HG02938 (cell line): ENCODE measurements around the gene NPIPB13.
"Not testable (repeated sequence)": the region's sequence is repeated elsewhere in the genome, so short reads cannot be mapped to it uniquely, and the experiment has no call there.

Experiments
- ATAC-seq: cut with Tn5 transposase; IDR thresholded peaks from one replicate; pipeline ENCODE4 v1.9.1; 2021; ENCODE audit warnings: mild to moderate bottlenecking, moderate library complexity; ENCODE audit not compliant: unreplicated experiment

Gene NPIPB13

DNA sequence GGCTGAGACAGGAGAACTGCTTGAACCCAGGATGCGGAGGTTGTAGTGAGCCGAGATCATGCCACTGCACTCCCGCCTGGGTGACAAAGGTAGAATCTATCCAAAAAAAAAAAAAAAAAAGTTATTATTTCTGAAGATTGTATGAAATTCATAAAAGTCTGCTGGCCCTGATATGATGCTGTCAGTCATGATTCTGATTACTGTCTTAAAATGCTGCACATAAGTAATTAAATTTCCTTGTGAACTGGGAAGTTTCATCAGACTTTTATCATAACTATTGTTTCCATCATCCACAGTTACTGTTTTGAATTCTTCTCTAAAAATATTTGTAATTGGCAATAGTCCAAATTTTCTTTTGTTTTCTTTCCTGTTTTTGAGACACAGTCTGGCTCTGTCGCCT lies at the start of gene NPIPB13:
Gene NPIPB13, minus strand, starts transcription at position 101 of the 400 bp plus-strand sequence. CDS start 2,906 bp downstream, outside the sequence.
- not testable (repeated sequence) for ATAC-seq

DNA sequence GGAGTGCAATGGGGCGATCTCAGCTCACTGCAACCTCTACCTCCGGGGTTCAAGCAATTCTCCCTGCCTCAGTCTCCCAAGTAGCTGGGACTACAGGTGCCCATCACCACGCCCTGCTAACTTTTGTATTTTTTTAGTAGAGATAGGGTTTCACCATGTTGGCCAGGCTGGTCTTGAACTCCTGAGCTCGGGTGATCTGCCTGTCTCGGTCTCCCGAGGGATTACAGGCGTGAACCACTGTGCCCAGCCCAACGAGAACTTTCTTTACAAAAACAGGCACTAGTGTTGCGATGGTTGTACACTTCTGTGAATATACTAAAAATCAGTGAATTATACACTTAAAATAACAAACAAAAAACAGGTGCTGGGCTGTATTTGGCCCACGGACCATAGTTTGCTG lies 34.1 kb upstream of the NPIPB13 start:
- ATAC-seq = not testable (repeated sequence)

DNA sequence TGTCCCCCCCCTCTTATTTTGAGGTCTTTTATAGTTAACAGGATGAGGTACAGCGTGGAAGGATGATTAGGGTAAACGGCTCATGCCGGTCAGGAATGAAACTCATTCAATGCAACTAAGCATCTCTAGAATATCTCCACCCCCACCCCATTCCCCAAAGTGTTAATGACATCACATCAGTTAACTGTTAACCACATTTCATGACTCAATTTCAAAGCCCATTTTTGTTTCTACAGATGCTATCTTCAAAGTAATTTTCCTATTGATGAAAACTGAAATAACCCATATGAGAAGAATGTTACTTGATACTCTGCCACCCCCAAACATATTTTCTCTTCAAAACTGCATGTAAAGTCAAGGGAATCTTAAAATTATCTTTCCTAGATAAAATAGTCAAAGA lies 30.2 kb upstream of the NPIPB13 start:
- not testable (repeated sequence) for ATAC-seq

DNA sequence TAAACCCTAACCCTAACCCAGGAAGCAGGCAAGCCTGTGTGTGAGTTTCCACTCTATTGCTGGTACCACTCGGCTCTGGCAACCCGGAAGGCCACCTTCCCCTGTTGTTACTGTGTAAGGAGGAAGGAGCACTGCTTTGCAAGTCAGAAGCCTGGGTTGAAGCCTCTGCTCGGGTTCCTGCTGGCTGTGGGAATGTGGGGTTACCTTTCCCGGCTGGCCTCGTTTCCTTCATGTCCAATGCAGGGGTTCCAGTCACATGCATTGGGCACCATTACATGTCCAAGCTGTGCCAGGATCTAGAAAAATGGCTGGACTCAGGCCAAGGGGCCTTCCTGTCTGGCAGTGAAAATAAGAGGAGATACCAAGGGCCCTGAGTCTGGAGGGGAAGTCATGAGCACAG lies 31.2 kb downstream of the NPIPB13 start:
- not testable (repeated sequence) for ATAC-seq

DNA sequence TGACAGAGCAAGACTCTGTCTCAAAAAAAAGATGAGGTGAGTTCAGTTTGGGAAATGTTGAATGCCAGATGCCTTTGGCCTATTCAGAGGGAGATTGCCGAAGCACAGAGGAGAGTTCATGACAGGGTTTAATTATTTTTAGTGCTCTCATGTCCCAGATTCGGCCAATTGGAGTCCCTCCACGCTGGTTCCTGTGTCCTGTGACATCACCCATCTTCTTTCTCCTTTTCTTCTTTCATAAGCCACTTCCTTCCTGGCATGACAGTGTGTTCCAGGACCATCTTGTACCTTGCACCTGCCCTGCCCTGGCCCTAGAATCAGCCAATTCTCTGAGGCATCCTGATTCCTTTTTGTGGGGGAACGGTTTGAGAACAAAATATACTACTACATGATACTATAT lies 36.9 kb downstream of the NPIPB13 start:
- not testable (repeated sequence) for ATAC-seq

DNA sequence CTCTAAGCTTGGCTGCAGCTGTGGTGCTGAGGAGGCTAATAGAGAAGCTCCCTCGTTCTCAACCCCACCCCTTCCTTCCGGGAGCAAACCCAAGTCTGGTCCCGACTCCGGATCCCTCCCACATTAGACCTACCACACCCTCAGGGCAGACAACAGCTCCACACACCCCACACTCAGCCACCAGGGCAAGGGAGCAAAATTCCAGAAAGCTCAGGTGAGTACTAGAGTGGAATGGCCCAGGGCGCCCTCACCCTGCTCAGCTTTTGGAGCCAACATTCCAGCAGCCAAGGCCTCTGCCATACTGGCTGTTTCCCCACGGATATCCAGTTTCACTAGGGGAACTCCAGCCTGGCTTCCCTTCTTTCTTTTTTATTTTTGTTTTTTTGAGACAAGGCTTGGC lies 39.2 kb downstream of the NPIPB13 start:
- ATAC-seq = not testable (repeated sequence)

DNA sequence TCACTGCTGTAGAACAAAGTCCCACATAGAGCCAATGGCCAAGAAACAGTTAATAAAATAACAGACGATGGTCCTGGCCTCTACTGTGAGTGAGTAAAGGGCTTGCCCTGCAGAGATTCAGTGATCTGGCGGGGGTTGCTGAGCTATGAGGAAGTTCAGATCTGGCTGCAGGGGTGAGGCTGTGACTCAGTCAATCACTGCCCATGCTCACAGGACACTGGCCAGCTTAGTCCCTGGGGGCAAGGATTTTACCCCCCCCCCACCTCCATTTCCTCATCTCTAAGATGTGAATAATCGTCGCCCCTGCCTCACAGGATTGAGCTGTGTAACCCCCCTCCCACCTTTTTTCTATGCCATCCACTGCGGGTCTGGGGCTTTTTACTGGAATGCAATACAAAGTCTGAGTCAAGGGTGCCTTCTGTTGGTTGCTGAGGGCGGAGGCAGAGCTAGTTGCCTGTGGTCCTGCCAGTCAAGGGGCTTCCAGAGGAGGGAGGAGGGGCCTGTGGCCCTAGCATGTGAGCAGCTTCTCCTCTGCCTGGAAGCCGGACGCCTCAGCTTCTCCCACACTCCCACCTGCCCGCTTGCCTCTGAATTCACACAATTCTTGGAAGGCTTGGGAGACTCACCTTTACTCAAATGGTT lies 41.1 kb downstream of the NPIPB13 start:
- ATAC-seq = not testable (repeated sequence)

DNA sequence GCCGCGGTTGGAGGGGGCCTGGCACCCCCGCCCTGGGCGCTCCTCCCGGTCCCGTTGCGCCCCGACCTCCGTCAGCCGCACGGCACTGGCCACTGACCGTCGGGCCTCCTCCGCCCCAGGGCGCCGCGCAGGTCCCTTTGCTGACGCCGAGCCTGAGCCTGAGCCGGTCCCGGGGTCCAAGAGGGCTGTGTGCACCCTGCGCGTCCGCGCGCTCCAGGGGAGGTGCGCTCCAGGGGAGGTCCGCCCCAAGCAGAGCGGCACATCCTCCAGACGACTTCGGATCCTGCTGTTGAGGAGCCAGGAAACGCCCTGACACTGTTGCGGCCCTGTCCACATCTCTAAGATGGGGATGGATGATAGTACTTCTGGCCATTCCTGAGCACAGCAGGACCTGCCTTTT lies 42.0 kb downstream of the NPIPB13 start:
- ATAC-seq = not testable (repeated sequence)

DNA sequence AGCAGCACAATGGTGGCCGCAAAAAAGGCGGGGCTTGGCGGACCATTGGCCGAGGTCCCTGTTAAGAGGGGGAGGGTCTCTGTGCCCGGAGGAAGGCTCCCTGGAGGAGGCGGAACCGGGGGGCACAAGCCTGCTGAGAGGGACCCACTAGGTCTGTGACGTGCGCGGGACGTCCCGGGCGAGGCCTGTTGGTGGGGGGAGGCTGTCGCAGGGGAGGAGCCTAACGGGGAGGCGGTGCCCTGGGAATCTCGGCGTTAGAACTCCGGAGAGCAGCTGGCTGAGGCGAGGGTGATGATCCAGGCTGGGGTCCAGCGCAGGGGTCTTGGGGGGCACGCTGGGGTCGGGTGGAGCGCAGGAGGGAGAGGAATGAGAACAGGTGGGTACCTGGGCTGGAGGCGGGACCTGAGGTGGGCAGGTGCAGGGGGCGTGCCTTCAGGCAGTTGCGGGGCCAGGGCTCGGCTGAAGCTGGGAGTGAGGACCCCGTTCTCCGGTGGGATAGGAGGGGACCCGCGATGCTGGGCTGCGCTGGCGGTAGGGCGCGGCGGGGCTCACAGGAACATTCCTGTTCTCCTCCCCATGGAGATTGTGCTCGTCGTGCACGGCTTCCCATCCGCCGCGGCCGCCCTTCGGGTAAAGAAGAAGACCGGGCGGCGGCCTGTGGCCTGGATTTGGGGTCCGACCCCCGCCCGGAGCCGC lies 42.6 kb downstream of the NPIPB13 start:
- not testable (repeated sequence) for ATAC-seq

DNA sequence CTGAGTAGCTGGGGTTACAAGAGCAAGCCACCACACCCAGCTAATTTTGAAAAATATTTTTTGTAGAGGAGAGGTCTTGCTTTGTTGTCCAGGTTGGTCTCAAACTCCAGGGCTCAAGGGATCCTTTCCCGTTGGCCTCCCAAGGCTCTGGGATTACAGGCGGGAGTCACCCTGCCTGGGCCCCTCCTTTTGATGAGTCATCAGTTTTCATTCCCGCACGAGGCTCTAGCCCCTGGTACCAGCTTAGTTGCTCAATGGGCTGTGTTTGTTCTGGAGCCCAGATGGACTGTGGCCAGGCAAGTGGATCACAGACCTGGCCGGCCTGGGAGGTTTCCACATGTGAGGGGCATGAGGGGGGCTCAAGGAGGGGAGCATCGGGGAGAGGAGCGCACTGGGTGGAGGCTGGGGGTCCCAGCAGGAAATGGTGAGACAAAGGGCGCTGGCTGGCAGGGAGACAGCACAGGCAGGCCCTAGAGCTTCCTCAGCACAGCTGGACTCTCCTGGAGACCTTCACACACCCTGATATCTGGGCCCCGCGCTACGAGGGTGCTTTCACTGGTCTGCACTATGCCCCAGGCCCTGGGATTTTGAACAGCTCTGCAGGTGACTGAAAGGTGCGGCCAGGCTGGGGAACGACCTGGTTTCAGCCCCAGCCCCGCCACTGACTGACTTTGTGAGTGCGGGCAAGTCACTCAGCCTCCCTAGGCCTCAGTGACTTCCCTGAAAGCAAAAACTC lies 48.5 kb downstream of the NPIPB13 start:
- ATAC-seq = not testable (repeated sequence)

DNA sequence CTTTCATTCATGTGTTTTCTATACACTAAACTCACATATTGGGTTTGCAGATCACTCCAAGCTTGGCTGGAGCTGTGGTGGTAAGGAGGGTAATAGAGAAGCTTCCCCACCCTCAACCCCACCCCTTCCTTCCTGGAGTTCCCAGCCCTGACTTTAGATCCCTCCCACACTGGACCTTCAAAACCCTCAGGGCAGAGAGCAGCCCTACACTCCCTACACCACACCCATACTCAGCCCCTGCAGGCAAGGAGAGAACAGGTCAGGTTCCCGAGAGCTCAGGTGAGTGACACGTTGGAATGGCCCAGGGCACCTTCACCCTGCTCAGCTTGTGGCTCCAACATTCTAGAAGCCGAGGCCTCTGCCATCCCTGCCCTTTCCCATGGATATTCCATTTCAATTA lies 49.2 kb downstream of the NPIPB13 start, which contains the start of gene SULT1A3:
Gene SULT1A3, plus strand, starts transcription at position 207 of the 400 bp plus-strand sequence. CDS start 1,474 bp downstream, outside the sequence.
- not testable (repeated sequence) for ATAC-seq
